ENCODE measurements around the gene AMZ2.
"Not testable (repeated sequence)": the region's sequence is repeated elsewhere in the genome, so short reads cannot be mapped to it uniquely, and the experiment has no call there.

Gene AMZ2

GRCh38 chr17:68253426-68253825, 5.6 kb downstream of the AMZ2 start:
- not testable (repeated sequence) for DNase-seq

DNA sequence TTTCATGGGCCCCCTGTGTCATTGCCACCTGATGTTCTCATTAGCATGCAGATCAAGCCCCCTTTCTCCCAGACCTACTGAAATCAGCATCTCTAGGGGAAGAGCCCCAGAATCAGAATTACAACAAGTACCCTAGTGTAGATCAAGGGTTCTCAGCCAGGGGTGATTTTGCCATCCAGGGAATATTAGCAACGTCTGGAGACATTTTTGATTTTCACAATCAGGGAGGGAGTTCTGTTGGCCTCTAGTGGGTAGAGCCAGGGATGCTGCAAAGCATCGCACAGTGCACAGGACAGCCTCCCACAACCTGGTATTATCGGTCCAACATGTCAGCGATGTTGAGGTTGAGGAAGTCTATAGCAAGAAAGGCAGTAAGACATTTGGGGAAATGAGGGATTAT, 7.3 kb downstream of the AMZ2 start:
- no peak for DNase-seq

GRCh38 chr17:68255731-68256538, 8.1 kb downstream of the AMZ2 start:
- no peak for DNase-seq

DNA sequence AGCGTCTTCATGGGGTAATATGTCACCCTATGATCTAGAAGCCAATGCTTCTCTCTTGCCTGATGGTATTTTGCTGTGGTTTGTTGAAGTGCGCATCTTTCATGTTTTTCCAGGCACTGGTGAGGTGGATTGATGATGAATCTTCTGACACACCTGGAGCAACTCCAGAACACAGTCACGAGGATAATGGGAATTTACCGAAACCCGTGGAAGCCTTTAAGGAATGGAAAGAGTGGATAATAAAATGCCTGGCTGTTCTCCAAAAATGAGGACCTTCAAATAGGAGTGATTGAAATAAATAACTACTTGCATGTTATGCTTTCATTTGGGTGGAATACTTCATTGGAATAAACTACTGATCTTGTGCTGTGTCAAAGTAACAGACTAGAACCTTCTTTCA, 8.9 kb downstream of the AMZ2 start:
- not testable (repeated sequence) for DNase-seq

DNA sequence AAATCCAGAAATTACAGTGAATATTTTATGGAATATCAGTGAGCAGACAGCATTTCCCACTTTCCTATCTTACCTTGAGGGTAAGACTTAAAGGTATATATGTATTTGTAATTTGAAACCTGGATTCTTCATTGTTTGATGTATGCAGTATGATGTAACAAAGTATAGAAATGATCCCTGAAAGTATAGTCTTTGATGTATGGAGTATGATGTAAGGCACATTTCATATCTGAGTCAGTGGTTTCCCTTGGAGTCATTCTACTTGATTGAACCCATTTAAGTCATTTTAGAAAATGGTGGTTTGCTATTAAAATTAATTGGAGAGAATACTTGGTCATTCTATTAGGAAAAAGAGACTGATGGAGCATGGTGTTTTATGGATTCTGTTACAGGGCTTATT, 10.1 kb downstream of the AMZ2 start:
- DNase-seq: no peak

GRCh38 chr17:68258890-68259647, 11.2 kb downstream of the AMZ2 start:
- not testable (repeated sequence) for DNase-seq

DNA sequence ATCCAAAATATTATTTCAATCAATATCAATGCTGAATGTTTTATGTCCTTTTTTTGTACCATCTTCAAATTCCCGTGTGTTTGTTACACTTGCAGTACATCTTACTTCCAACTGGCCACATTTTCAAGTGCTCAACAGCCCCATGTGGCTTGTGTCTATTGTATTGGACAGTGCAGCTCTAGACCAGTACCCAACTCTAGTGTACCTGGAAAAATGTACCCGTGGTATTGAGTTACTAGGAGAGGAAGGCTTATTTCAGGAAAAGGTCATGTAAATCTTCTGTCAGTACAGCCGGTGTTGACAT, 11.8 kb downstream of the AMZ2 start:
- DNase-seq: not testable (repeated sequence)

GRCh38 chr17:68260051-68260762, 12.4 kb downstream of the AMZ2 start:
- no peak for DNase-seq

- not testable (repeated sequence) for DNase-seq
Measured at GRCh38 chr17:68262467-68262866, 14.6 kb downstream of the AMZ2 start.

DNA sequence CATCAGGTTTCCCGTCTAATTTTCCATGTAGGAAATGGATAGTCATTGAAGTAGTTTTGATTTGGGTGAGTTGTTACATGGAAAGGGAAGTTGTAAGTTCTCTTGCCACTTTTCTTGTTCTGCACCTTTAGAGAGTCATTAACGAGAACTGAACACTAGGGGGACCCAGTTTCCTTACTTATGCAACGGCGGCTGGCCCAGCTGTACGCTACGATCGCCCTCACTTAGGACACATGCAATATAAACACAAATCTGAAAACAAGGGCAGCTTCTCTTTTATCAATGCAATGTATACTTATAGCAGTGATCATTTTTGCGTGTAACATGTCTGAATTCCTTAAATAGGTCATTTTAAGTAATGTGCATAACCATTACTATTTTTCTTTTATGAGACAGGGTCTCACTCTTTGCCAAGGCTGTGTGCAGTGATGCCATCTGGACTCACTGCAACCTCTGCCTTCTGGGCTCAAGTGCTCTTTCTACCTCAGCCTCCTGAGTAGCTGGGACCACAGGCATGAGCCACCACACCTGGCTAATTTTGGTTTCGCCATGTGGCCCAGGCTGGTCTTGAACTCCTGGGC, 15.3 kb downstream of the AMZ2 start:
- peak in 1 of 2 experiments; percentile 40 for DNase-seq

DNA sequence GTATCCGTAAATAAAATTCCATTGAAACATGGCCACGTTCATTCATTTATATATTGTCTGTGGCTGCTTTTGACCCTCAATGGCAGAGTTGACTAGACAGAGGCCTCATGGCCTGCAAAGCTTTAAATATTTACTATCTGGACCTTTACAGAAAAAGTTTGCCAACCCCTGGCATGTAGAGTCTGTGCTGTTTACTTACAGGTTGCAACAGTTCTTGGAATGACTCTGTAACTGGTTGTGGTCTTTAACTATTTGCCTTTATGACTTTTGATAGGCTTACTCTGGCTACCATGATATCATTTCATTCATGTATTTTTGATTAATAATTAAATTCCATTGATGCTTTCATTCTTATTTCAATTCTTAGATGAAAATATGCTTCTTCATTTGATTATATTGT, 18.0 kb downstream of the AMZ2 start:
- not testable (repeated sequence) for DNase-seq

- no peak for DNase-seq
Measured at GRCh38 chr17:68273722-68274121, 25.9 kb downstream of the AMZ2 start.

GRCh38 chr17:68276339-68276738, 28.5 kb downstream of the AMZ2 start:
- not testable (repeated sequence) for DNase-seq

DNA sequence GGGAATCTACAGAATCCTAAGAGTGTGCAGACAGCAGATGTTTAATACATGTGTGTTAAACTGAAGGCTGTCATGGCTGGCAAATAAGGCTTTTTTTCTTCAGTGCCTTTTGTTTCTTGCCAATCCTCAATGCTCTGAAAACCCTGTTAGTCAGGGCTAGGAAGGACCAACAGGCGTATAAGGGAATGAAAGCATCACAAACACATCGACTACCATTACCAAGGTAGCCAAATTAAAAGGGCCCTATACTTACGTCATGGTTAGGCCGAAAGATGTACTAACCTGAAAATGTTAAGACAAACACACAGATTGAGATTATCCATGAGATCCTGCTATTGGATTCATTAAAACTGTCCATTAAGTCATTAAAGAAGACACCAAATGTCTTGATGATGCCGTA, 30.0 kb downstream of the AMZ2 start:
- no peak for DNase-seq

GRCh38 chr17:68281965-68282364, 34.1 kb downstream of the AMZ2 start:
- DNase-seq: not testable (repeated sequence)

DNA sequence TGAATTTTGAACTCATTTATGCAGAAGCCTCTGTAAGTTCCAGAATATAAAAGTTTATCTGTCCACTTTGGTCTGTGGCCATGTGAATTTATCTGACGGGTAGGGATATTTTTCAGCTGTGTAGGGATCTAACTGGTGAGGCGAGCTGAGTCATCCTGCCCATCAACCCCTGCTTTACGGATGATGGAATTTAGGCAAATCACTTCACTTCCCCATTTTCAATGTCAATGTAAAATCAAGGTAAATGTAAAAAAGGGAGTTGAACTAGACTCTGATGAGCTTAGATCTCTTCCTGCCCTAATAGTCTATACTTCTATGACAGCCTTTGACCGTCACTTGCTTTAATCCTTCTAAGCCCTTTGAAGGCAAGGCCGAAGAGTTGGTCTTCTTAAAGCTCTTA, 40.5 kb downstream of the AMZ2 start:
- no peak for DNase-seq

DNA sequence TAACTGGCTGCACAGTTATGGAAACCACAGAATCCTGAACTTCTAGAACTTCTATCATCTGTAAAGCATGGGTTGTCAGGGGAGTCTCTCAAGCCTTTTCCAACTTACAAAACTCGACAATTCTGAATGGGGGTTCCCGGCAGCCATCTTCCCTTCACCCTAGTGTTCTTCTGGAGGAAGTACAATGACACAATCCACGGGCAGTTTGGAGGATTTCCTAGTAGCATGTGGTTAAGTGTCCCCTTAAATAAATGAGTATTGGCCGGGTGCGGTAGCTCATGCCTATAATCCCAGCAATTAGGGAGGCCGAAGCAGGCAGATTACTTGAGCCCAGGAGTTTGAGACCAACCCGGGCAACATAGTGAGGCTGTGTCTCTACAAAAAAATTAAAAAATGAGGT, 41.0 kb downstream of the AMZ2 start:
- no peak for DNase-seq

GRCh38 chr17:68289473-68289872, 41.6 kb downstream of the AMZ2 start:
- no peak for DNase-seq

DNA sequence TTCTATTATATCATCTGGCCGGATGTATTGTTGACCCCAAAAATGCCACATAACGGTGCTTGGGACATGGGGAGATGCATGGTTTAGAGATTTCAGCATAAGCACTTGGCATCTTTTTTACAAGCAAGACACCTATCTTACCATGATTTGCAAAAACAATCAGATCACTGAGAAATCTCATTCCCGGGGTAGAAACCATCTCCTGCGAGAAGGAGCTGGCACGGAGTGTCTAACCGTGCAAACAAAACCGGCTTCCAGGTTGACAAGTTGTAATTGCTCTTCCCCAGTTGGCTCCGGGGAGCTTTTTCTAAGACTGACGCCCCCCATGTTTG, 42.1 kb downstream of the AMZ2 start:
- no peak for DNase-seq

GRCh38 chr17:68290268-68290954, 42.6 kb downstream of the AMZ2 start:
- no peak for DNase-seq

DNA sequence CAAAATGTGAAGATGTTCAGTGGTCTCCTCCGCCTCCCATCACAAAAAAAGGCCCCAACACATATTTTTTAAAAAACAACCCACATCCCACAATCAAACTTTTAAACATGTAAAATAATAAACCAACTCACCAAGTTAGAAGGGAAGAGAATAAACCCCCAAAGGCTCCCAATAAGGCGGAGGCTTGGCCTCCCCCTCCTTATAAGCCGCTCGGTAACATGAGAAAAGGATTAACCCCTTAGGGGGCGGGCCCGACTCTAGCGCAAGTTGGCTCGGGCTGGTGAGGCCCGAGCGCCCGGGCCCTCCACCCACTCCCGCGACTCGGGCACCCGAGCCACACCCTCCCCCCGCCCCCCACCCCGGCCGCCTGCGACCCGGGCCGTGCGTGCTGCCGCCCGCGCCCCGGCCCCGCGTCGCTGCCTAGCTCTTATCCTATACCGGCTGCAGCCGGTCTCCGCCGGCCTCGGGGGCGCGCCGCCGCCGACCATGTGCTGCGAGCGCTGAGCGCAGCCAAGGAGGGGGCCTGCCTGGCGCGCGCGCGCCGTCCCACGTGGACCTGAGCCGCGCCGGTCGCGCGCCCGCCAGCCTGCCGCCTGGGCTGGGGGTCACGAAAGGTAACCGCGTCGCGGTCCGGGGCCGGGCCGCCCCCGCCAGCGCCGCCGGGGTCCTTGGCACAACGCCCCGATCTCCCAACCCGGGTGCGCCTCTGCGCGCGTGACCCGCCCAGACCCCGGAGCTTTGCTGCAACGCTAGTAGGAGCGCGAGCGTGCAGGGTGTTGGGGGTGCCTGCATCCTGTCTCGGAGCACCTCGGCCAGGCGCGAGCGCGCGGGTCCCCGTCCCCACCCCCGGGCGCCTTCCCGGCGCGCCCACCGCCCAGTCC, 43.4 kb downstream of the AMZ2 start, which contains the start of the genes ARSG and SLC16A6:
TSS of gene ARSG (plus strand) at position 541 of the 881 bp plus-strand sequence. CDS start 15,999 bp downstream, outside the sequence.
TSS of gene SLC16A6 (minus strand) at position 173 of the 881 bp plus-strand sequence. CDS start 12,807 bp downstream, outside the sequence.
- DNase-seq: no peak

All from cerebellar nuclear complex (tissue), 1 donor.